GM12878 (cell line): ENCODE data around the gene RBM19. TPM values are rescaled to one million over a fixed set of nuclear protein-coding genes. Genes with fewer than 3 reads are reported as not detected.

ENCODE experiments used
- ATAC-seq: fragments of 200-7000 bp; cut with Tn5 transposase; 3 replicates; pipeline ENCODE4 v1.9.1; 2020; ENCODE audit warnings: mild to moderate bottlenecking, moderate library complexity
- BruUV-seq: library from RNA; stranded (reverse); fragments of 400-500 nt; replicated peaks from 2 replicates; lab custom pipeline; 2021; lab: Mats Ljungman, UMichigan
- CTCF ChIA-PET: fragments of 300-600 bp; sonication (Branson Sonifier 250); formaldehyde crosslinking; extraction: SDS; loops from one replicate; lab custom pipeline; 2021; ENCODE audit warnings: inconsistent platforms; lab: Yijun Ruan, JAX
- POLR2A ChIA-PET: fragments of 350-600 bp; formaldehyde crosslinking; extraction: SDS; loops from one replicate; lab custom pipeline; 2021; ENCODE audit warnings: inconsistent platforms; lab: Charles Lee
- RAD21 ChIA-PET: fragments of 300-600 bp; sonication (Branson Sonifier 250); formaldehyde crosslinking; loops from one replicate; lab custom pipeline; 2023; ENCODE audit warnings: antibody characterized with exemption; ENCODE audit not compliant: unreplicated experiment; lab: Charles Lee
- SMC1A ChIA-PET: fragments of 300-600 bp; sonication (Branson Sonifier 250); formaldehyde crosslinking; loops from one replicate; lab custom pipeline; 2023; ENCODE audit not compliant: unreplicated experiment, uncharacterized antibody; lab: Charles Lee
- DNase-seq: peaks from one replicate; pipeline ENCODE4 v3.0.0-alpha.2; 2011; ENCODE audit warnings: low read depth, low spot score
- FAIRE-seq: peaks from 3 replicates; lab custom pipeline; 2011; peaks lifted over from hg19 to GRCh38; lab: Jason Lieb, UNC
- H2AFZ ChIP-seq: 2 replicates; pipeline ENCODE4 v1.6.0; 2011; ENCODE audit warnings: low read depth, low read length, control low read depth; ENCODE audit not compliant: control insufficient read depth
- H3K27ac ChIP-seq: 2 replicates; pipeline ENCODE4 v1.5.1; 2011; ENCODE audit warnings: control low read depth; ENCODE audit not compliant: control insufficient read depth, insufficient read depth
- H3K27me3 ChIP-seq, 2 experiments: replicated peaks in 1 of 2; 2 replicates each; pipeline versions ENCODE4 v1.6.0 to v1.6.1; 2011; ENCODE audit warnings: low read length in 1 of 2; ENCODE audit not compliant: control insufficient read depth in 2 of 2, insufficient read depth in 2 of 2
- H3K36me3 ChIP-seq, 2 experiments: 2 replicates each; pipeline ENCODE4 v1.5.1; 2011; ENCODE audit warnings: low read length in 1 of 2; ENCODE audit not compliant: control insufficient read depth in 2 of 2, insufficient read depth in 2 of 2
- H3K4me1 ChIP-seq: 2 replicates; pipeline ENCODE4 v1.6.1; 2011; ENCODE audit warnings: mild to moderate bottlenecking, low read length, moderate library complexity, mixed read lengths; ENCODE audit not compliant: control insufficient read depth, insufficient read depth
- H3K4me2 ChIP-seq: 2 replicates; pipeline ENCODE4 v1.6.0; 2011; ENCODE audit warnings: control low read depth; ENCODE audit not compliant: control insufficient read depth, insufficient read depth
- H3K4me3 ChIP-seq: fragments of 200-600 bp; sonication (generic); 2 replicates; pipeline ENCODE4 v1.5.1; 2016
- H3K79me2 ChIP-seq: 2 replicates; pipeline ENCODE4 v1.6.0; 2011; ENCODE audit warnings: low read length; ENCODE audit not compliant: control insufficient read depth, insufficient read depth
- H3K9ac ChIP-seq: 2 replicates; pipeline ENCODE4 v1.8.0; 2011; ENCODE audit warnings: low read length, control low read depth, mixed read lengths; ENCODE audit not compliant: control insufficient read depth, insufficient read depth
- H3K9me3 ChIP-seq: replicated peaks from 3 replicates; pipeline ENCODE4 v1.5.1; 2011; ENCODE audit warnings: mild to moderate bottlenecking, low read length; ENCODE audit not compliant: control insufficient read depth, insufficient read depth
- H4K20me1 ChIP-seq: 2 replicates; pipeline ENCODE4 v1.6.0; 2011; ENCODE audit not compliant: control insufficient read depth, insufficient read depth
- ASH2L ChIP-seq: fragments of 300-600, 200-600 bp; sonication (generic); IDR thresholded peaks from 2 replicates; pipeline ENCODE4 v1.6.1; 2017; ENCODE audit warnings: low read depth, mild to moderate bottlenecking, borderline replicate concordance
- CBX5 ChIP-seq: sonication (generic); IDR thresholded peaks from 2 replicates; pipeline ENCODE4 v1.6.1; 2016; ENCODE audit warnings: low read depth, moderate library complexity, mild to moderate bottlenecking, inconsistent platforms
- CREM ChIP-seq: IDR thresholded peaks from 2 replicates; pipeline ENCODE4 v1.6.1; 2014; ENCODE audit warnings: antibody characterized with exemption, low read depth
- IKZF2 ChIP-seq, 2 experiments: fragments of 450-650 bp; IDR thresholded peaks; 2 replicates each; pipeline ENCODE4 v1.6.1; 2017; ENCODE audit warnings: mild to moderate bottlenecking in 2 of 2, moderate library complexity in 2 of 2
- JUNB ChIP-seq: IDR thresholded peaks from 2 replicates; pipeline ENCODE4 v1.6.1; 2016; ENCODE audit warnings: antibody characterized with exemption, mild to moderate bottlenecking
- KLF5 ChIP-seq: fragments of 450-650 bp; IDR thresholded peaks from 2 replicates; pipeline ENCODE4 v1.6.1; 2014; ENCODE audit warnings: mild to moderate bottlenecking; ENCODE audit not compliant: partially characterized antibody
- NFXL1 ChIP-seq: fragments of 450-650 bp; IDR thresholded peaks from 2 replicates; pipeline ENCODE4 v1.6.1; 2017; ENCODE audit warnings: antibody characterized with exemption, mild to moderate bottlenecking, borderline replicate concordance
- POLR2AphosphoS5 ChIP-seq: IDR thresholded peaks from 2 replicates; pipeline ENCODE4 v1.6.1; 2011; ENCODE audit warnings: mild to moderate bottlenecking, low read length, inconsistent platforms
- RELA ChIP-seq: fragments of 450-650 bp; IDR thresholded peaks from 2 replicates; pipeline ENCODE4 v1.8.0; 2014; ENCODE audit warnings: borderline replicate concordance; ENCODE audit not compliant: partially characterized antibody
- SREBF1 ChIP-seq: IDR thresholded peaks from 2 replicates; pipeline ENCODE4 v1.6.1; 2012; ENCODE audit warnings: mild to moderate bottlenecking, low read length
- SRF ChIP-seq, 2 experiments: IDR thresholded peaks; 2 replicates each; pipeline ENCODE4 v1.6.1; 2011; ENCODE audit warnings: low read depth in 2 of 2, low read length in 2 of 2, mild to moderate bottlenecking in 1 of 2, moderate library complexity in 1 of 2
- SUPT20H ChIP-seq: IDR thresholded peaks from 2 replicates; pipeline ENCODE4 v1.6.1; 2011; ENCODE audit warnings: low read depth, mild to moderate bottlenecking, low read length, moderate library complexity, borderline replicate concordance; ENCODE audit not compliant: control insufficient read depth
- WRNIP1 ChIP-seq: IDR thresholded peaks from 2 replicates; pipeline ENCODE4 v1.6.1; 2011; ENCODE audit warnings: low read depth, low read length, improper control_type of control experiment, borderline replicate concordance
- ZBED1 ChIP-seq: IDR thresholded peaks from 2 replicates; pipeline ENCODE4 v1.6.1; 2016; ENCODE audit warnings: borderline replicate concordance
- ZNF274 ChIP-seq: IDR thresholded peaks from one replicate; pipeline ENCODE4 v1.8.0; 2011; ENCODE audit not compliant: insufficient read length, insufficient read depth
- WGBS: methylation state at CpG from one replicate; pipeline ENCODE4 v1.1.6; 2016; ENCODE audit warnings: low lambda C conversion rate; ENCODE audit not compliant: insufficient replicate concordance, insufficient coverage; ENCODE audit errors: missing lambda C conversion rate; 5-methylcytosine and 5-hydroxymethylcytosine counted together
- in situ Hi-C: fragments of 300-500 bp; cut with MboI; formaldehyde crosslinking; loops from 9 replicates; pipeline ENCODE4 v1.14.3; 2018; ENCODE audit warnings: mixed read lengths
- intact Hi-C: fragments of 100-400 bp; cut with micrococcal nuclease; formaldehyde crosslinking; loops from one replicate; pipeline ENCODE4 v1.14.2; 2022; ENCODE audit not compliant: unreplicated experiment
- polyA plus RNA-seq, 11 experiments: library from polyadenylated mRNA; depleted of rRNA in 4 of 11; unstranded in 6 of 11; stranded (reverse) in 5 of 11; fragments of >200 nt; fragmentation: Nextera tagmentation in 4 of 11; fragmentation: Illumina TruSeq in 1 of 11; extraction: Ambion mirVana in 4 of 11; extraction: Trizol in 1 of 11; gene quantifications; 1 replicate in 1 of 11; 2 replicates in 10 of 11; pipeline versions ENCODE4 v1.2.1 to v1.2.3, GENCODE V29; 2011 to 2016; ENCODE audit warnings: inconsistent platforms in 2 of 11, missing spikeins in 2 of 11, low read depth in 1 of 11
- total RNA-seq, 4 experiments: library from RNA; depleted of rRNA in 3 of 4; stranded (reverse); fragments of >200 nt in 3 of 4; fragmentation: Illumina TruSeq in 1 of 4; extraction: Trizol in 1 of 4; gene quantifications; 2 replicates each; pipeline versions ENCODE4 v1.2.1 to v1.2.3, GENCODE V29; 2013 to 2021
- TF ChIP-seq, protein P1 (sequence below): fragments of 450-650 bp; formaldehyde crosslinking; IDR thresholded peaks from 2 replicates; pipeline ENCODE4 v1.4.0; 2020; ENCODE audit warnings: mild to moderate bottlenecking, moderate library complexity
- TF ChIP-seq, protein P2 (sequence below): fragments of 450-650 bp; IDR thresholded peaks from 2 replicates; pipeline ENCODE4 v1.6.1; 2017; ENCODE audit warnings: mild to moderate bottlenecking, low read depth, inconsistent platforms; ENCODE audit not compliant: poor library complexity, severe bottlenecking
- TF ChIP-seq, protein P3 (sequence below): fragments of 450-650 bp; IDR thresholded peaks from 2 replicates; pipeline ENCODE4 v1.6.1; 2016; ENCODE audit warnings: mild to moderate bottlenecking

RBM19 gene
- total and polyA plus RNA-seq, 10 of the 15 experiments (the other 5 are each of a cell fraction or from before 2014, with no cell fraction given), result 4.2 to 42.9 (median 28.4) TPM

- no peak overlapping the region for H3K27ac ChIP-seq
- no peaks in the 10 kb centered on the region for H4K20me1 ChIP-seq
- no peak overlapping the region for H3K9ac ChIP-seq
- H3K4me3 ChIP-seq, result no peak overlapping the region
- no peak overlapping the region for H3K4me2 ChIP-seq
- in situ Hi-C loops, result no loop called here
- DNase-seq, result no peak
- H3K4me1 ChIP-seq, result no peaks in the 10 kb centered on the region
- ChIA-PET RAD21 (no interaction called here), SMC1A (no interaction called here), POLR2A (no interaction called here), CTCF (no interaction called here)
- BruUV-seq, result no TSS peak
- no peaks in the 10 kb centered on the region for H3K79me2 ChIP-seq
- H3K27me3 ChIP-seq, result no peaks in the 10 kb centered on the region
- intact Hi-C loops, result no loop called here
- FAIRE-seq, result no peak
- 5% methylated on average over 1 of the region's 1 CpG for WGBS
- no peak overlapping the region for H2AFZ ChIP-seq
- peaks cover 7 to 10% of the 10 kb centered on the region in 2 experiments for H3K36me3 ChIP-seq
- TF ChIP-seq, protein P1, sequence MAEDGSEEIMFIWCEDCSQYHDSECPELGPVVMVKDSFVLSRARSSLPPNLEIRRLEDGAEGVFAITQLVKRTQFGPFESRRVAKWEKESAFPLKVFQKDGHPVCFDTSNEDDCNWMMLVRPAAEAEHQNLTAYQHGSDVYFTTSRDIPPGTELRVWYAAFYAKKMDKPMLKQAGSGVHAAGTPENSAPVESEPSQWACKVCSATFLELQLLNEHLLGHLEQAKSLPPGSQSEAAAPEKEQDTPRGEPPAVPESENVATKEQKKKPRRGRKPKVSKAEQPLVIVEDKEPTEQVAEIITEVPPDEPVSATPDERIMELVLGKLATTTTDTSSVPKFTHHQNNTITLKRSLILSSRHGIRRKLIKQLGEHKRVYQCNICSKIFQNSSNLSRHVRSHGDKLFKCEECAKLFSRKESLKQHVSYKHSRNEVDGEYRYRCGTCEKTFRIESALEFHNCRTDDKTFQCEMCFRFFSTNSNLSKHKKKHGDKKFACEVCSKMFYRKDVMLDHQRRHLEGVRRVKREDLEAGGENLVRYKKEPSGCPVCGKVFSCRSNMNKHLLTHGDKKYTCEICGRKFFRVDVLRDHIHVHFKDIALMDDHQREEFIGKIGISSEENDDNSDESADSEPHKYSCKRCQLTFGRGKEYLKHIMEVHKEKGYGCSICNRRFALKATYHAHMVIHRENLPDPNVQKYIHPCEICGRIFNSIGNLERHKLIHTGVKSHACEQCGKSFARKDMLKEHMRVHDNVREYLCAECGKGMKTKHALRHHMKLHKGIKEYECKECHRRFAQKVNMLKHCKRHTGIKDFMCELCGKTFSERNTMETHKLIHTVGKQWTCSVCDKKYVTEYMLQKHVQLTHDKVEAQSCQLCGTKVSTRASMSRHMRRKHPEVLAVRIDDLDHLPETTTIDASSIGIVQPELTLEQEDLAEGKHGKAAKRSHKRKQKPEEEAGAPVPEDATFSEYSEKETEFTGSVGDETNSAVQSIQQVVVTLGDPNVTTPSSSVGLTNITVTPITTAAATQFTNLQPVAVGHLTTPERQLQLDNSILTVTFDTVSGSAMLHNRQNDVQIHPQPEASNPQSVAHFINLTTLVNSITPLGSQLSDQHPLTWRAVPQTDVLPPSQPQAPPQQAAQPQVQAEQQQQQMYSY (CRISPR knock-in tag), result no peak
- no peak for TF ChIP-seq SRF (IDR thresholded peaks at IDR 0.05; ENCODE audit: low read depth in 2 of 2, low read length in 2 of 2)
- TF ChIP-seq POLR2AphosphoS5, result no peak
- TF ChIP-seq ASH2L, result no peak
- no peak for TF ChIP-seq JUNB
- no peak for TF ChIP-seq SREBF1
- TF ChIP-seq CBX5, result no peak
- TF ChIP-seq, protein P2, sequence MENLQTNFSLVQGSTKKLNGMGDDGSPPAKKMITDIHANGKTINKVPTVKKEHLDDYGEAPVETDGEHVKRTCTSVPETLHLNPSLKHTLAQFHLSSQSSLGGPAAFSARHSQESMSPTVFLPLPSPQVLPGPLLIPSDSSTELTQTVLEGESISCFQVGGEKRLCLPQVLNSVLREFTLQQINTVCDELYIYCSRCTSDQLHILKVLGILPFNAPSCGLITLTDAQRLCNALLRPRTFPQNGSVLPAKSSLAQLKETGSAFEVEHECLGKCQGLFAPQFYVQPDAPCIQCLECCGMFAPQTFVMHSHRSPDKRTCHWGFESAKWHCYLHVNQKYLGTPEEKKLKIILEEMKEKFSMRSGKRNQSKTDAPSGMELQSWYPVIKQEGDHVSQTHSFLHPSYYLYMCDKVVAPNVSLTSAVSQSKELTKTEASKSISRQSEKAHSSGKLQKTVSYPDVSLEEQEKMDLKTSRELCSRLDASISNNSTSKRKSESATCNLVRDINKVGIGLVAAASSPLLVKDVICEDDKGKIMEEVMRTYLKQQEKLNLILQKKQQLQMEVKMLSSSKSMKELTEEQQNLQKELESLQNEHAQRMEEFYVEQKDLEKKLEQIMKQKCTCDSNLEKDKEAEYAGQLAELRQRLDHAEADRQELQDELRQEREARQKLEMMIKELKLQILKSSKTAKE, result no peak
- TF ChIP-seq, protein P3, sequence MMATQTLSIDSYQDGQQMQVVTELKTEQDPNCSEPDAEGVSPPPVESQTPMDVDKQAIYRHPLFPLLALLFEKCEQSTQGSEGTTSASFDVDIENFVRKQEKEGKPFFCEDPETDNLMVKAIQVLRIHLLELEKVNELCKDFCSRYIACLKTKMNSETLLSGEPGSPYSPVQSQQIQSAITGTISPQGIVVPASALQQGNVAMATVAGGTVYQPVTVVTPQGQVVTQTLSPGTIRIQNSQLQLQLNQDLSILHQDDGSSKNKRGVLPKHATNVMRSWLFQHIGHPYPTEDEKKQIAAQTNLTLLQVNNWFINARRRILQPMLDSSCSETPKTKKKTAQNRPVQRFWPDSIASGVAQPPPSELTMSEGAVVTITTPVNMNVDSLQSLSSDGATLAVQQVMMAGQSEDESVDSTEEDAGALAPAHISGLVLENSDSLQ, result no peak
- TF ChIP-seq KLF5, result no peak
- no peak for TF ChIP-seq CREM
- TF ChIP-seq RELA, result no peak
- TF ChIP-seq SUPT20H, result no peak
- TF ChIP-seq WRNIP1, result no peak
- TF ChIP-seq ZBED1, result no peak
- TF ChIP-seq IKZF2 (IDR thresholded peaks at IDR 0.05), result no peak
- TF ChIP-seq ZNF274, result no peak
- no peak for TF ChIP-seq NFXL1
- TF ChIP-seq, all 136 proteins: peak for 0
- no peak for ATAC-seq
- no peaks in the 10 kb centered on the region for H3K9me3 ChIP-seq
Measured at GRCh38 chr12:113936460-113936859, 29.7 kb downstream of the RBM19 start.
